Activated CD4-positive, alpha-beta T cell treated with anti-CD3 and anti-CD28 coated beads, Interleukin-2, amount 50 U/mL, for 24 hours (primary cell): Measurements from ENCODE around the gene BCL2L11.

Source experiments
- DNase-seq, 2 donors: peaks; one replicate each; pipeline ENCODE4 v3.0.0-alpha.2; 2020; ENCODE audit warnings: low read depth in 1 of 2, low spot score in 1 of 2

Gene BCL2L11

DNA sequence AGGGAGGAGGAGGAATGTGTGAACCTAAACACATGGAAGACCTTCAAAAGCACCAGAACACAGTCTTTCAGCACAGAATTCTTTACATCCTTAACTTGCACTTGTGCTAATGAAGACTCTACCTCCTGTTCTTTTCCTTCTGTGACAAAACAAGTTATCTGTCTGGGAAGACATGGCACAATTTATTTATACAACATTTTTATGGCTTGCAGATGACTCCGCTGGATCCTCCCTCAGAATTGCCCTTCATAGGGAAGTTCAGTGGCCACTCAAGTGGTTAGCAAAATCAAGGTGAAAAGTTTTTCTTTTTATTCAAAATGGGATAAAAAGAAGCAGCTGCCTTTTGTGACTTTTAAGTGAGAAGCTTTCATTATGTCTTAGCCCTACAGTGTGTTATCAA lies 21.4 kb downstream of the BCL2L11 start:
- DNase-seq, result no peak

GRCh38 chr2:111143107-111143842 lies 22.6 kb downstream of the BCL2L11 start:
- no peak for DNase-seq

DNA sequence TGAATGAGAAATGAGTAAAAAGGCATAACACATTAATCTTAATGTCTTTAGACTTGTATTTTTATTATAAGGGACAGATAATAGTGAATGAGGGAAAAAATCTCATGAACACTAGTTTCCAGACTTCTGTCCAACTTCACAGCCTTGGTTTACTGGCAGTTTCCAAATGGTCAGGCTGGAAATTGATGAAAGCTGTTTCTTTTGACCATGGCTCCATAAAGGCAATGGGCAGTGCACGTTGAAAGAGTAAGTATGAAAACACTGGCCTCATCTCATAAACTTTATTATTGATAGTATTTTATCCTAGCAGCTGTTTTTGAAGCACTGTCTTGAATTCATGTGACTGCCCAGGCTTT lies 23.1 kb downstream of the BCL2L11 start:
- DNase-seq, result no peak

DNA sequence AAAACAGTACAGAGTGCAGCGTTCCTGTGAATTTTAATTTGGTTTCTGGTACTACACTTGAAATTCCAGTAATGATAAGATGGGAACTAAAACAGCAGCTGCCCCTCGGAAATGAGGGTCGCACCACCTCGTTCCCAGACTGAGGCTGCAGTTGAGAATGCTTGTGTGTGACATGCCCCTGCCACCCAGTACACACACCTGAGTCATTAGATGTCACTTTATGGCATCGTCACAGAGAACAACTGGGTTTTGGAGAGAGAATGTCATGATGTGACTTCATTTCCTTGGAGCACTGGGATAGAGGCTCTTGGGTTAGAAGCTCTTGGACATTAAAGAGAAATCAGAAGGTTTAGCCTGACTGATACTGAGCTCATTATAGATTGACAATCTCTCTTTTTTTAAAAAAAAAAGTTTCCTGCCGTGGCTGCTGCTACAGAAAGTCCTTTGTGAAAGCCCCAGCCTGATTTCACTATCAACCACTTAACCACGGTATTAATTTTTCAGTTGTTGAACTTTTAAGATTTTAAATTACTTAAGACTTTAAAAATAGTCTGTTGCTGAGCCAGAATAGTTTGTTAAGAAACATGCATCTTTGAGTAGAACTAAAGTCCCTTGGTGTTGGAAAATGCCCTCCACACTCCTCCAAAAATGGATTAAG lies 24.5 kb downstream of the BCL2L11 start:
- no peak for DNase-seq

DNA sequence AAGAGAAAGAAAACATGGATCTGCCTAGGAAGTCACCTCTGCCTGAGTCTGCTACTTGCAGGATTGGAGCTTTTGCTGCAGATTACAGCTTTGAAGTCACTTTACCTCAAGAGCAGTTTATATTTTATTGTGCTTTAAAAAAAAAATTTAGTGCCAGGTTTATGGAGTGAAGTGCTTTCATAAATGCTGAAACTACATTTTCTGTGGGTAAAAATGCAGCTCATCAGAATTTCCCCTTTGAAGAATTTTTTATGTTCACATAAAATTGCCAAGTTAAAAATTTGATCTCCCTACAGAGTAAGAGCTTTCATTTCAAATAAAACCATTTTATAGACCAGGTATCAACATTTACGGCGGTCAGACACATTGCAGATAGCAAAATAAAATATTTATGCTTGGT lies 25.2 kb downstream of the BCL2L11 start:
- no peak for DNase-seq

GRCh38 chr2:111148225-111148873 lies 27.6 kb downstream of the BCL2L11 start:
- no peak for DNase-seq

DNA sequence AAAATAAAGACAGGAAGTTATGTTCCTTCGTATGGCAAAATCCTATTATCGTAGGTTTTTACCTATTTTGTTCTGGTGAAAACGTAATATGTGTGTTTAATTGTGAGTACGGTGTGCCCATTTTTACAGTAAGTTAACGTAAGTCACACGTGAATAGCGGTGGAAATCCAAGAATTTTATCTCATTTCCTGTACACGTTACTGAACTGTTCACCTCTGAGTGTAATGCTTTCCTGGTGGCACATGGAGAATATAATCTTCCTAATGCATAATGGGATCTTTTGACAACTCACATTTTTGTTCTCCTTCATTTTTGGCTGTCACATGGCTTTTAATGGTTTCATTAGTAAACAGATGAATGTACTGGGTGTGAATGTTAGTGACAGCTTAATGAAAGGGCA lies 28.2 kb downstream of the BCL2L11 start:
- DNase-seq, result no peak

DNA sequence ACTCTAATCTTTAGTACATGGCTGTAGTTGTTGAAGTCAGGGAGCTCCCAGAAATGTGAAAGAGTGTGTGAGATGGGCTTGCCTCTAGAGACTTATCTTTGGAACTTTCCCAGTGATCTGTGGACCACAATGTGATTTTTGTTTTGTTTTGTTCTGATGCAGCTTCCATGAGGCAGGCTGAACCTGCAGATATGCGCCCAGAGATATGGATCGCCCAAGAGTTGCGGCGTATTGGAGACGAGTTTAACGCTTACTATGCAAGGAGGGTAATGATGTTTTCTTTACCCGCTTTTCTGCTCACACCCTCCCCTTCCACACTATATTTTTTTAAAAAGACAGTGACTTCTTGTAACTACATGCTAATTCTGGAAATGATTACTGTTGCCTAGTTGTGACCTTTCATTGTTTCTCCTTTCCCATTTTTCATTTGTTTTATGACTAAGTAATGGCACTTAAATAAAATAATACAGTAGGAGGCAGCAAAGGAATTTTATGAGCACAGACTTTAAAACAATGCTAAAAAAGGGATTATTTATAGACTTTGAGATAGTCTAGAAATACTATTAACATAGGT lies 29.3 kb downstream of the BCL2L11 start:
- no peak for DNase-seq

DNA sequence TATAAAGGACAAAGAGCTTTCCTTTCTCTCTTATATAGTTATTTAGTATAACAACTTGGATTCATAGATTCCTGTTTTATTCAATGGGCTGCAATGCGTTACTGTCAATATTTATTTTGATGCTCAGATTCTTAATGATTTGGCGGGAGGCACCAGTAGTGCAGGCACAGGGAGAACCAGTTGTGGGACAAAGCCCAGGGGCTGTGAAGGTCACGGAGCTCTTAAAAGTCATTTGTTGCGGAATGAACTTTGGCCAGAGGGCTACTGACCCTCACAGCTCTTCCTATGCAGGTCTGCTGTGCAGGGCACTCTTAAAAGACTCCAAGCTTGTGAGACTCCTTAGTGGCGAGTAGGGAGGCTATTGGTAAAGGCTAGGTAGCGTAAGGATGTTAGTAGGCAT lies 34.0 kb downstream of the BCL2L11 start:
- DNase-seq, result no peak

DNA sequence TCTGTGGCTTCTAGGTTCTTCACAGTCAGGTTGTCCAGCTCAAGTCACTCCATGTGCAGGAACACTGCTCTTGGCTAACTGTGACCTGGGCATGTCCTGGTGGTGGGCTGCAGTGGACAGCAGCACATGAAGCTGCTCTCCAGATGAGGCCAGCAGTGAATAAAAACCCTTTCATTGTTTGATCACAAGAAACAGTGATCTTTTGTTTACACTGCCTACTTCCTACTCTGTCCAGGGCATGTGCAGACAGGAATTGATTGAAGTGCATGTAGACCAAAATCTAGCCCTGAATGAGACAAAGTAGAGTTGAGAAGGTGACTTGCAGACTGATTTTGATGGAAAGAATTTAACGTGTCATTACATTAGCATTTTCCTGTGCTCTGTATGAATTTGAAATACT lies 34.9 kb downstream of the BCL2L11 start:
- DNase-seq, result no peak

GRCh38 chr2:111156529-111156928 lies 35.8 kb downstream of the BCL2L11 start:
- DNase-seq, result no peak

- DNase-seq, result no peak
Observed at GRCh38 chr2:111157071-111157661, 36.5 kb downstream of the BCL2L11 start.

DNA sequence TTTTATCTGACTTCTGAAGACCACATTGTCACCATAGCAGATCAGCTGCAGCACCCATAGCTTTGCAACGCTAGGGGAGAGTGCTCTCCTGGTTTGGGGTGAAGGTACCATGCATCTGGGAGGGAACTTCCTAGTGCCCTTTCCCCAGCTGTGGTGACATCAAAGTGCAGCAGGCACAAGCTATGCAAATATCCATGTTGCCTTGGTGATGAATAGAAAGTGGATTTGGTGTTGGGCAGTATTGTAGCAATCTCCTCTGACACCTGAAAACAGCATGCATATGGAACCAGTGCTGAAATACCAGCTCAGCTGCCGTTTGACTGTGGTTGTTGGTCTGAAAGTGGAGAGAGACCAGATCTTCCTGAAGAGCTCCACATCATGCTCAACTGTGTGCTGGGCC lies 37.1 kb downstream of the BCL2L11 start:
- DNase-seq, result no peak

DNA sequence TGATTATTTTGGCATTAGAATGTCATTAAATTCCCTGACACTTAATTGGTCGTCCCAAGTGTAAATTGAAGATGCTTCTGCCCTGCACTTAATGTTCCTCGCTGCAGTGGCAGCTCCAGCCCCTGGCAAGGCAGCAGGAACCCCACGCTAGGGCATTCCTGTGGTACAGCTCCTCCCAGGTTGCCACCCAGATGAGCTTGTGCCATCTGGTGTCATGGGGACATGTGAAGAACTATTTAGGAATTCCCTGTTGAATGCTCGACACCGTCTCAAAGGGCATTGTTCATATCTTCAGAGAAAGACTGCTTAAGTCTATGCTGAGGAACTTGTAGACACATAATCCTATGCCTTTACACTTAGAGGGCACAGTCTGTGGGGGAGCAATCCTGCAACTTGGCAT lies 38.9 kb downstream of the BCL2L11 start:
- no peak for DNase-seq

DNA sequence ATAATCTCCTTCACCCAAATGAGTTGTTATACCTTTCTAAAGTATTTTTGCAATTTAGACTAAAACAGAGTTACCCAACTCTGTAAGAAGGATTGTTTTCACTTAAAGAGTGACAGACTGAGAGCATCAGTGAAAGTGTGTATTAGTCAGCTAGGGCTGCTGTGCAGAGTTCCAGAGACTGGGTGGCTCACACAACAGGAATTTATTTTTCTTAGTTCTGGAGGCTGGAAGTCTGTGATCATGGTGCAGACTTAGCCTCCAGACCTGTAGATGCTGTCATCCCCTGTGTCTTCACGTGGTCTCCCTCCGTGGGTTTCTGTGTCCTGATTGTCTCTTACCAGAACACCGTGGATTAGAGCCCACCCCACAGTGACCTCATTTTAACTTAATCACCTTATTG lies 40.0 kb downstream of the BCL2L11 start:
- no peak for DNase-seq

- DNase-seq, result no peak
Observed at GRCh38 chr2:111161971-111162370, 41.3 kb downstream of the BCL2L11 start.

DNA sequence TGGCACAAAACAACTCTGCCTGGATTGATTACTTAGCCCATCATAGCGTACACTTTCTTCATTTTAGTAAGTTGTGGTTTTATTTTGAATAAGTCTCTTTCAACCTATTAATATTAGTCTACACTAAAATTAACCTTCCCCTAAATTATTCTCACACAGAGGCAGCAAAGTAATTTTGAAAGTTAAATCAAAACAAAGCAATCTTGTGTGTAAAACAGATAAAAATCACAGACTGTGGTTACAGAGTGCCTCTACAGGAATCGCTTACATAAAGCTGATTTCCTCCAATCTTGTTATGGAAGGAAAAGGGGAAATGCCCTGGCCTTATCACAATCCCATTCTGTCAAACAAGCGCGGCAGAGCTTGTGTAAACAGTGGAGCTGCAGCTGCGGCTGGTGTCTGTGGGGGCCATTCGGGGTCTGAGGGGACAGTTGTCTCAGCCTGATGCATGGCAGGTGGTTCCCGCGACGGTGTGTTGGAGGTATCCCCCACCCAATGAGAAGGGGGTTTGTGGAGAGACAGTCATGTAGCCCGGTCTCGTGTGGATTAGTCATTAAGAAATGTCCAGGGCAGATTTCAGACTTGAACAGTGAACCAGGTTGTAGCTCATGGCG lies 42.1 kb downstream of the BCL2L11 start:
- DNase-seq, result no peak

- no peak for DNase-seq
Observed at GRCh38 chr2:111164078-111164477, 43.4 kb downstream of the BCL2L11 start.

DNA sequence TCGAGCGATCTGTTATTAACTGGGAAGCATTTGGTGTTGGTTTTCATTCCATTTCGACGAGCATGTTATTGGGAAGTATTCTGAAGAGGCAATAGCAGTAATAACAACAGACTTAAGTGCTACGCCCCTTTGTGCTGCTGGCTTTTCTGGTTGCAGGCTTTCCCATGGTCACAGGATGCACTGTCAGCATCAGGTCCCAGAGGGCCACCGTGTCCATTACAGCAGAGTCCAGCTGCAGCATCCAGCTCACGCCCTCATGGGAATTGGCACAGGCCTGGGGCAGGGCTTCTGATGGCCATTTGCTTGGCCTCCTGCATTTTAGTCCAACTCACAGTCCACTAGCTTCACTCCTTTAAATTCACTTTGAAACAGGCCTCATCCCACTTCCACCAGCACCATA lies 44.4 kb downstream of the BCL2L11 start:
- no peak for DNase-seq

- no peak for DNase-seq
Observed at GRCh38 chr2:111166115-111166514, 45.4 kb downstream of the BCL2L11 start.

DNA sequence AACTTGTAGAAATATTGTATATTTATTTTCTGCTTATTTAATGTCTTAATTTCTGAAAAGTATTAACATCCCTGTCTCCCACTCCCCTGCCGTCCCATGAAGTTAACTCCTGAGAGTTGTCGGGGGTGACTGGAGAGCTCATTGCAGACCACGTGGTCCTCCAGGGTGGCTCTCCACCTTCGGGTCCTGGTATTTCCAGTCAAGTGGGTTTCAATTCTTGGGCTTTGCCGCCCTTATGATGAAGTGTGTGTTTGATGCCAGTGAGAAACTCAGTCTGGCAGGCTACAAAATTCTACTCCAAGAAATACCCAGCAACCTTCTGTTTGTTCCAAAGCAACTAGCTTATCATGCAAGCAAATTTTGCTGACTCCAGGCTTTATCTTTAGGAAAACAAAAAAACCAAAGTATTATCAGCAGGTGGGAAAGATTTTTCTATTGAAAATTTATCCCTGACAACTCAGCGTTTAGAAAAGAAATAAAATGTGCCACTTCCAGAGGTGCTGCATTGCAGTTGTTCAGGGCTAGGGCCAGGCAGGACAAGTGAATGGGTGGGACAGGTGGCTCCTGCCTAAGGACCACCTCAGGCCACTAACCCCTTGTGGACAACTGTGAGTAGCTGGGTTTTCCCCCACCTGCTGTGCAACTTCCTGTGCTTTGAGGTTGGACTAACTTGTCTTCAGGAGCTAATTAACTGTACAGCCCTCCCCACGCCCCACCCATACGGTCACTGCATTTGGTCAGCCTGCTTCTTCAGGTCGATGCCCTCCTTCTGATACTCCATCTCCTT lies 46.6 kb downstream of the BCL2L11 start:
- DNase-seq, result no peak
